DND-41 (cell line): Measurements from ENCODE around the gene RNF103.

Experiments used
- ATAC-seq: fragments of 200-7000 bp; cut with Tn5 transposase; 3 replicates; pipeline ENCODE4 v1.9.1; 2021; ENCODE audit warnings: low read depth; ENCODE audit not compliant: insufficient read depth
- DNase-seq: peaks from one replicate; pipeline ENCODE4 v3.0.0-alpha.2; 2020
- H2AFZ ChIP-seq: 2 replicates; pipeline ENCODE4 v1.6.0; 2012; ENCODE audit warnings: low read depth, low read length
- H3K27ac ChIP-seq: 2 replicates; pipeline ENCODE4 v1.5.1; 2012; ENCODE audit warnings: low read length, inconsistent platforms
- H3K27me3 ChIP-seq: fragments of 200-600 bp; sonication (generic); 2 replicates; pipeline ENCODE4 v1.6.0; 2012; ENCODE audit warnings: low read length, mild to moderate bottlenecking, inconsistent platforms; ENCODE audit not compliant: insufficient read depth, poor library complexity
- H3K36me3 ChIP-seq: 2 replicates; pipeline ENCODE4 v1.5.1; 2012; ENCODE audit warnings: low read length, inconsistent platforms; ENCODE audit not compliant: insufficient read depth
- H3K4me1 ChIP-seq: 2 replicates; pipeline ENCODE4 v1.5.1; 2012; ENCODE audit warnings: mild to moderate bottlenecking, low read length; ENCODE audit not compliant: insufficient read depth
- H3K4me2 ChIP-seq: 2 replicates; pipeline ENCODE4 v1.6.0; 2012; ENCODE audit warnings: mild to moderate bottlenecking, moderate library complexity, low read length, inconsistent platforms; ENCODE audit not compliant: insufficient read depth
- H3K4me3 ChIP-seq, 2 experiments: fragments of 200-600 bp in 1 of 2; shearing (Covaris generic) in 1 of 2; 2 replicates each; pipeline ENCODE4 v1.5.1; 2012 to 2016; ENCODE audit warnings: inconsistent platforms in 2 of 2, low read length in 2 of 2, mild to moderate bottlenecking in 2 of 2, low read depth in 1 of 2, moderate library complexity in 1 of 2
- H3K79me2 ChIP-seq: 2 replicates; pipeline ENCODE4 v1.6.0; 2012; ENCODE audit warnings: low read length, inconsistent platforms; ENCODE audit not compliant: insufficient read depth
- H3K9ac ChIP-seq: 2 replicates; pipeline ENCODE4 v1.6.0; 2012; ENCODE audit warnings: low read depth, mild to moderate bottlenecking, inconsistent platforms, low read length, moderate library complexity
- H3K9me3 ChIP-seq: 2 replicates; pipeline ENCODE4 v1.5.1; 2012; ENCODE audit warnings: low read length, moderate library complexity, mild to moderate bottlenecking, inconsistent platforms; ENCODE audit not compliant: insufficient read depth, severe bottlenecking
- H4K20me1 ChIP-seq: 2 replicates; pipeline ENCODE4 v1.6.0; 2012; ENCODE audit warnings: low read length; ENCODE audit not compliant: insufficient read depth
- CTCF ChIP-seq: IDR thresholded peaks from 2 replicates; pipeline ENCODE4 v1.5.1; 2012; ENCODE audit warnings: borderline replicate concordance, low read length, moderate library complexity, mild to moderate bottlenecking; ENCODE audit not compliant: poor library complexity, severe bottlenecking; ENCODE audit errors: extremely low read depth
- EZH2 ChIP-seq: IDR thresholded peaks from 3 replicates; pipeline ENCODE4 v1.6.1; 2012; ENCODE audit warnings: borderline replicate concordance, low read depth, mild to moderate bottlenecking, moderate library complexity, low read length, inconsistent platforms; ENCODE audit not compliant: severe bottlenecking

Gene RNF103

GRCh38 chr2:86577817-86578456, 45.7 kb downstream of the RNF103 start:
- Histone ChIP-seq H3K4me2 (no peak overlapping the region), H3K79me2 (no peaks in the 10 kb centered on the region), H3K4me1 (no peaks in the 10 kb centered on the region), H2AFZ (no peak overlapping the region), H3K9me3 (no peaks in the 10 kb centered on the region), H3K27ac (no peak overlapping the region), H3K4me3 (no peak overlapping the region), H3K27me3 (no peaks in the 10 kb centered on the region), H3K9ac (no peak overlapping the region), H4K20me1 (no peaks in the 10 kb centered on the region), H3K36me3 (no peaks in the 10 kb centered on the region)
- ATAC-seq (no peak), DNase-seq (no peak)
- TF ChIP-seq EZH2 (no peak), CTCF (no peak)

- Histone ChIP-seq H3K36me3 (no peaks in the 10 kb centered on the region), H3K4me2 (no peak overlapping the region), H3K27me3 (no peaks in the 10 kb centered on the region), H3K9me3 (no peaks in the 10 kb centered on the region), H4K20me1 (no peaks in the 10 kb centered on the region), H3K27ac (no peak overlapping the region), H3K4me1 (no peaks in the 10 kb centered on the region), H3K9ac (no peak overlapping the region), H3K79me2 (no peaks in the 10 kb centered on the region), H2AFZ (peak overlapping the region; percentile 5; the same call in 1 of the 2 replicates), H3K4me3 (no peak overlapping the region)
- ATAC-seq = no peak
- no peak for TF ChIP-seq EZH2
- TF ChIP-seq CTCF = no peak
- DNase-seq = no peak
Observed at GRCh38 chr2:86570059-86570458, 53.6 kb downstream of the RNF103 start.

GRCh38 chr2:86566821-86567190, 56.9 kb downstream of the RNF103 start:
- Histone ChIP-seq H4K20me1 (no peaks in the 10 kb centered on the region), H3K9me3 (no peaks in the 10 kb centered on the region), H2AFZ (0 out of 2 replicates have a peak overlapping the region, but pooled peaks have one; percentile 8), H3K27me3 (no peaks in the 10 kb centered on the region), H3K4me1 (peaks cover 20% of the 10 kb centered on the region), H3K79me2 (peaks cover 13% of the 10 kb centered on the region), H3K4me2 (no peak overlapping the region), H3K4me3 (no peak overlapping the region), H3K27ac (no peak overlapping the region), H3K36me3 (no peaks in the 10 kb centered on the region), H3K9ac (no peak overlapping the region)
- DNase-seq = no peak
- ATAC-seq = no peak
- TF ChIP-seq EZH2 (no peak), CTCF (no peak)
